GM18520 (cell line): ENCODE data around the gene PRAMEF7.
"Not testable (repeated sequence)": the region's sequence is repeated elsewhere in the genome, so short reads cannot be mapped to it uniquely, and the experiment has no call there.

Experiments used
- ATAC-seq: cut with Tn5 transposase; IDR thresholded peaks from one replicate; pipeline ENCODE4 v1.9.1; 2021; ENCODE audit not compliant: unreplicated experiment

The PRAMEF7 gene

DNA sequence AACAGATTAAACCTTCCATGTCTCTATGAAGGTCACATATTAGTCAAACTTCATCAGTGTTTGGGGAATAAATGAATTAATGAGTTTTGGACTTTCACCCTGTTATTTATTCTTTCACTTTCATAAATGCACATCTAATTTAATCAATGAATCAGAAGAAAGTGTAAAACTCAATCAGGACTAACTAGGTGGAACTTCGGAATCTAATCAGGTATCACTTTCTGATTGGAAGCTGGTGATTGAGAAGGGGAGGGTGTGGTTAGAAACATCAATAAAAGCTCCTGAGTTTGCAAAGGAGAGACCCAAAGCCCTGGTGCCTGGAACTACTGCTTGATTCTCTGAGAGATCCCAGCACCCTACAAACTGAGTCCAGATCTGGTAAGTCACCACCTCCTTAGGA, at the start of gene PRAMEF7:
Gene PRAMEF7 (plus strand): TSS at position 301 of the 400 bp plus-strand sequence. CDS start 1,083 bp downstream, outside the sequence.
- ATAC-seq: not testable (repeated sequence)

DNA sequence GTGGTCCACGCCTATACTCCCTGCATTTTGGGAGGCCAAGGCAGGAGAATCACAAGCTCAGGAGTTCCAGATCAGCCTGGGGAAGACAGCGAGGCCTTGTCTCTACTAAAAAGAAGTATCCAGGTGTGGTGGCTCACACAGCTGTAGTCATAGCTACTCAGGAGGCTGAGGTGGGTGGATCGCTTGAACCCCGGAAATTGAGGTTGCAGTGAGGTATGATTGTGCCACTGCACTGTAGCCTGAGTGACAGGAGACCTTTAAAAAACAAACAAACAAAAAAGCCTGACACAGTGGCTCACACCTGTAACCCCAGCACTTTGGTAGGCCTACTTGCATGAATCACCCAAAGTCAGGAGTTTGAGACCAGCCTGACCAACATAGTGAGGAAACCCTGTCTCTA, 38.0 kb upstream of the PRAMEF7 start:
- ATAC-seq: not testable (repeated sequence)

DNA sequence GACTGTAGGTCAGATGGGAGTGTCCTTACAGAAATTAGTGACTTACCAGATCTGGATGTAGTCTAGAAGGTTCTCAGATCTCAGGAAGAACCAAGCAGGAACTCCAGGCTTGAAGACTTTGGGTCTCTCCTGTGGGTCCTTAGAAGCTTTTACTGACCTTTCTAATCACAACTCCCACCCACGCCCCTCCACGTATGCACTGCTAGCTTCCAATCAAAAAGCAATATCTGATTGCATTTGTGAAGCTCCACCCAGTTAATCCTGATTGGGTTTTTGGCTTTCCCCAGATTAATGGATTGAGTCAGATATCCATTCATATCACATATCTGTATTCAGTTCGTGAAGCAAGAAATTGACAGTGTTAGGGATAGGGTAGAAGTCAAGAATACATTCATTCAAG, 30.3 kb upstream of the PRAMEF7 start, which contains the start of gene PRAMEF4:
Gene PRAMEF4 (minus strand): TSS at position 101 of the 400 bp plus-strand sequence. CDS start 2,807 bp downstream, outside the sequence.
- not testable (repeated sequence) for ATAC-seq

DNA sequence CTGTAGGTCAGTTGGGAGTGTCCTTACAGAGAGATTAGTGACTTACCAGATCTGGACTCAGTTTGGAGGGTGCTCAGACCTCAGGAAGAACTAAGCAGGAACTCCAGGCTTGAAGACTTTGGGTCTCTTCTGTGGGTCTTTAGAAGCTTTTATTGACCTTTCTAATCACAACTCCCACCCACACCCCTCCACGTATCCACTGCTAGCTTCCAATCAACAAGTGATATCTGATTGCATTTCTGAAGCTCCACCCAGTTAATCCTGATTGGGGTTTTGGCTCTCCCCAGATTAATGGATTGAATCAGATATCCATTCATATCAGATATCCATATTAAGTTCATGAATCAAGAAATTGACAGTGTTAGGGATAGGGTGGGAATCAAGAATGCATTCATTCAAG, 18.2 kb upstream of the PRAMEF7 start, which contains the start of gene PRAMEF10:
Gene PRAMEF10 (minus strand): TSS at position 101 of the 400 bp plus-strand sequence. CDS start 2,423 bp downstream, outside the sequence.
- ATAC-seq: not testable (repeated sequence)

DNA sequence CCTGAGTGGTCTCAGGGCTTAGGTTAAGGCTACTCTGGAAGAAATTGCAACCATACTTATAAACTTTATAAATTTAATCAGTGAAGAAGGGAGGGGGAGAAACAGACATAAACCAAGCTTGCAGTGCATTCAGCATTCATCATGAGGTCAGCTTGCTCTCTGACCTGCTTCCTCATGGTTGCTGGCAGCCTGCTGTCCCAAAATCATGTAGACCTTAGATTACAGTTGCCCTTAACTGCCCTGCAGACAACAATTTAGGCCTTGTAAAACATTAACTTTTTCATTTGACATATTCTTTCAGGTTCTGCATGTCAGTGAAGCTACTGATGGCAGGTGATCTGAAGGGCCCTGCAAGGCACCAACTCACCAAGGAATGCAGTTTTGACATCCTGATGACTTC, 17.2 kb upstream of the PRAMEF7 start:
- not testable (repeated sequence) for ATAC-seq

DNA sequence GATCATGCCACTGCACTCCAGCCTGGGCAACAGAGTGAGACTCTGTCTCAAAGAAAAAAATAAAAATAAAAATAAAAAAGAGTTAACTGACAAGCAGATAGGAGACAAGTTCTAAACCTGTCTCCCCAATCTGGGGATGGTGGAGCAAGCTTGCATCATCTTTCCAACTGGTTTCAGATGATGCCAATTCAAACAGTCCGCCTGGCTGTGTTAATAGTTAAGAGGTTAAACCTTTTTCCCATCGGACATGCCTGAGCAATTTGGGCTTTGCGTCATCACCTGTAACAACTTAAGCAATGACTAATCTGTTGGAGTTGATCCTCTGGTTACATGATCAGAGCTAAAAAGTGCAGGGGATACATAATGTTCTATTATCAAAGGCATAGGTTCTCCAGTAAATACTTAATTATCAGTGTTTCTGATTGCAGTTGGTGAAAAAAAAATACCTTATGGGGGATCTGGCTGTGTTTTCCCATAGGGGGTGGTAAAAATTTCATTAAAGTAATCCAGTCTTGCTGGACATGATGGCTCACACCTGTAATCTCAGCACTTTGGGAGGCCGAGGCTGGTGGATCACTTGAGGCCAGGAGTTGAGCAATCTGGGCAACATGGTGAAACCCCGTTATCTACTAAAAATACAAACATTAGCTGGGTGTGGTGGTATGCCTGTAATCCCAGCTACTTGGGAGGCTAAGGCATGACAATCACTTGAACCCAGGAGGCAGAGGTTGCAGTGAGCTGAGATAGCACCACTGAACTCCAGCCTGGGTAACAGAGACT, 12.4 kb upstream of the PRAMEF7 start:
- not testable (repeated sequence) for ATAC-seq

DNA sequence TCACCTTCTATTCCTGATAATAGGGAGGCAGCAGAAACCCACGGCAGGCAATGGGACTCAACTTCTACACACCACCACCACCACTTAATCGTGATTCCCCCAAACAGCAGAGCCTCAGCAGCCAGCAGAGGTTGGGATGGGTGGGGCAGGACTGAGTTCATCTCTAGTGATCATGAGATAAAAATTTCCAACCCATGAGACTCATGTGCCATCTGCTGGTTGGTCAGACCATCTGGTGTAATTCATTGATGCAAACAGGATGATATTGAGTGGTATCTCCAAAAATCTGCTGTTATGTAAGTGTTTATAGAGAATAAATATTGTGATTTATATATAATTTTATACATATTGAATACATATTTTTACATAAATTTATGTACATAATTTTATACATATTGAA, 5.3 kb downstream of the PRAMEF7 start:
- ATAC-seq: not testable (repeated sequence)

DNA sequence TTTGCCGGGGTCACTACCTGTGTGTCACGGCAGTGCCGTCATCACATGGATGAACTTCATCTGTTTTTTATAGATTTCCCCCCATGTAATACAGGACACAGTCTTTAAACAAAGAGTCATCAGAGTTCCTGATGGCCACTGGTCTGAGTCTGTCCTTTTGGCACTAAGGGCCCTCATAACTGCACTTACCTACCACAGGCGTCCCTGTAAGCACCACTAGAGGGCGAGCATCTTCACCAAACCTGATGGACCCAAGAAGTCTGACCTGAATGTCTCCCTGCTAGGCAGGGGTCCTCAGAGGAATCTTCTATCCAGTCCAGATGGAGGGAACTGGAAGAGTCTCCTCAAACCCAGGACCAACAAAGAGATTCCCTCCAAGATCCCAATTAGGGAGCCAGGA, 8.0 kb downstream of the PRAMEF7 start:
- not testable (repeated sequence) for ATAC-seq

DNA sequence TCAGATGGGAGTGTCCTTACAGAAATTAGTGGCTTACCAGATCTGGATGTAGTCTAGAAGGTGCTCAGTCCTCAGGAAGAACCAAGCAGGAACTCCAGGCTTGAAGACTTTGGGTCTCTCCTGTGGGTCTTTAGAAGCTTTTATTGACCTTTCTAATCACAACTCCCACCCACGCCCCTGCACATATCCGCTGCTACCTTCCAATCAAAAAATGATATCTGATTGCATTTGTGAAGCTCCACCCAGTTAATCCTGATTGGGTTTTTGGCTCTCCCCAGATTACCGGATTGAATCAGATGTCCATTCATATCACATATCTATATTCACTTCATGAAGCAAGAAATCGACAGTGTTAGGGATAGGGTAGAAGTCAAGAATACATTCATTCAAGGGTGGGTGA, 31.1 kb downstream of the PRAMEF7 start, which contains the start of gene PRAMEF6:
Gene PRAMEF6 (minus strand): TSS at position 101 of the 400 bp plus-strand sequence. CDS start 5,062 bp downstream, outside the sequence.
- not testable (repeated sequence) for ATAC-seq
